Measurements from ENCODE around the gene TMEM272. TPM values are rescaled to one million over a fixed set of nuclear protein-coding genes. Genes with fewer than 3 reads are reported as not detected.

Gene TMEM272
- polyA plus RNA-seq, 1 donor (not counting 4 experiments of a cell fraction or from before 2014, with no cell fraction given) = not detected

GRCh38 chr13:51773515-51773914 is 71.5 kb downstream of the TMEM272 start:
- FAIRE-seq (no peak), DNase-seq (ENCODE audit: low read depth, low spot score) (no peak)
- TF ChIP-seq EZH2 (IDR thresholded peaks at IDR 0.05; ENCODE audit: low read length) (no peak), CTCF (optimal IDR thresholded peaks at IDR 0.05 in 1 of 3, IDR thresholded peaks at IDR 0.05 in 1 of 3, conservative IDR thresholded peaks at IDR 0.05 in 1 of 3; ENCODE audit: extremely low read depth in 1 of 3, insufficient read depth in 2 of 3, low read length in 3 of 3) (no peak)
- no peaks in the 10 kb centered on the region for H3K9me3 ChIP-seq (ENCODE audit: control insufficient read depth, low read depth, low read length)
- no peaks in the 10 kb centered on the region for H3K9me1 ChIP-seq (ENCODE audit: control insufficient read depth, extremely low read depth, insufficient read depth, low read length)
- no peak overlapping the region for H3K4me3 ChIP-seq (ENCODE audit: control insufficient read depth in 2 of 3, extremely low read depth in 1 of 3, insufficient read depth in 2 of 3, low read depth in 1 of 3, low read length in 3 of 3)
- H4K20me1 ChIP-seq (ENCODE audit: control insufficient read depth, extremely low read depth, insufficient read depth, low read length) = no peaks in the 10 kb centered on the region
- no peak overlapping the region for H2AFZ ChIP-seq (ENCODE audit: control insufficient read depth, low read length)
- H3K9ac ChIP-seq (ENCODE audit: control insufficient read depth, extremely low read depth, insufficient read depth, low read length) = no peak overlapping the region
- peaks cover 4% of the 10 kb centered on the region for H3K27me3 ChIP-seq (ENCODE audit: control insufficient read depth, extremely low read depth, insufficient read depth, low read length)
- H3K79me2 ChIP-seq (ENCODE audit: control insufficient read depth, insufficient read depth, low read length) = no peaks in the 10 kb centered on the region
- no peak overlapping the region for H3K4me2 ChIP-seq (ENCODE audit: control insufficient read depth, extremely low read depth, insufficient read depth, low read depth, low read length)
- H3K36me3 ChIP-seq (ENCODE audit: control insufficient read depth in 2 of 2, extremely low read depth in 1 of 2, insufficient read depth in 2 of 2, low read length in 2 of 2) = peaks cover 0 to 3% of the 10 kb centered on the region in 2 experiments
- no peaks in the 10 kb centered on the region for H3K4me1 ChIP-seq (ENCODE audit: control insufficient read depth, extremely low read depth, insufficient read depth, low read length)
- dilution Hi-C loops (cut with MboI; ENCODE audit: extremely low pct_ligation_motif_present, low sequenced_read_pairs) = no loop called here
- H3K27ac ChIP-seq (ENCODE audit: control insufficient read depth, insufficient read depth, low read length) = no peak overlapping the region

- no peak overlapping the region for H3K4me2 ChIP-seq (ENCODE audit: control insufficient read depth, extremely low read depth, insufficient read depth, low read depth, low read length)
- FAIRE-seq (no peak), DNase-seq (ENCODE audit: low read depth, low spot score) (no peak)
- no peak overlapping the region for H3K4me3 ChIP-seq (ENCODE audit: control insufficient read depth in 2 of 3, extremely low read depth in 1 of 3, insufficient read depth in 2 of 3, low read depth in 1 of 3, low read length in 3 of 3)
- no peaks in the 10 kb centered on the region for H4K20me1 ChIP-seq (ENCODE audit: control insufficient read depth, extremely low read depth, insufficient read depth, low read length)
- TF ChIP-seq EZH2 (IDR thresholded peaks at IDR 0.05; ENCODE audit: low read length) = no peak
- no peak for TF ChIP-seq CTCF (optimal IDR thresholded peaks at IDR 0.05 in 1 of 3, IDR thresholded peaks at IDR 0.05 in 1 of 3, conservative IDR thresholded peaks at IDR 0.05 in 1 of 3; ENCODE audit: extremely low read depth in 1 of 3, insufficient read depth in 2 of 3, low read length in 3 of 3)
- dilution Hi-C loops (cut with MboI; ENCODE audit: extremely low pct_ligation_motif_present, low sequenced_read_pairs) = no loop called here
- no peak overlapping the region for H3K27ac ChIP-seq (ENCODE audit: control insufficient read depth, insufficient read depth, low read length)
- H3K4me1 ChIP-seq (ENCODE audit: control insufficient read depth, extremely low read depth, insufficient read depth, low read length) = no peaks in the 10 kb centered on the region
- peaks cover 4 to 7% of the 10 kb centered on the region in 2 experiments for H3K36me3 ChIP-seq (ENCODE audit: control insufficient read depth in 2 of 2, extremely low read depth in 1 of 2, insufficient read depth in 2 of 2, low read length in 2 of 2)
- no peaks in the 10 kb centered on the region for H3K9me3 ChIP-seq (ENCODE audit: control insufficient read depth, low read depth, low read length)
- H3K9me1 ChIP-seq (ENCODE audit: control insufficient read depth, extremely low read depth, insufficient read depth, low read length) = no peaks in the 10 kb centered on the region
- no peaks in the 10 kb centered on the region for H3K79me2 ChIP-seq (ENCODE audit: control insufficient read depth, insufficient read depth, low read length)
- H3K9ac ChIP-seq (ENCODE audit: control insufficient read depth, extremely low read depth, insufficient read depth, low read length) = no peak overlapping the region
- peaks cover 4% of the 10 kb centered on the region for H3K27me3 ChIP-seq (ENCODE audit: control insufficient read depth, extremely low read depth, insufficient read depth, low read length)
- no peak overlapping the region for H2AFZ ChIP-seq (ENCODE audit: control insufficient read depth, low read length)
These were observed 72.2 kb downstream of the TMEM272 start for GRCh38 chr13:51772781-51773180.
